HCT116 (cell line): ENCODE measurements around the gene HTR7. TPM values are rescaled to one million over a fixed set of nuclear protein-coding genes. Genes with fewer than 3 reads are reported as not detected.

Experiments
- ATAC-seq: fragments of 200-7000 bp; cut with Tn5 transposase; 2 replicates; pipeline ENCODE4 v1.9.1; 2020; ENCODE audit warnings: mild to moderate bottlenecking, moderate library complexity
- BruUV-seq: library from RNA; stranded (reverse); fragments of 400-500 nt; replicated peaks from 2 replicates; lab custom pipeline; 2021; lab: Mats Ljungman, UMichigan
- CTCF ChIA-PET: fragments of 300-600 bp; sonication (Branson Sonifier 250); formaldehyde crosslinking; loops from one replicate; lab custom pipeline; 2021; ENCODE audit warnings: antibody characterized with exemption; lab: Charles Lee
- POLR2A ChIA-PET: fragments of 300-600, 350-600 bp; sonication (Branson Sonifier 250); formaldehyde crosslinking; loops from one replicate; lab custom pipeline; 2021; ENCODE audit warnings: antibody characterized with exemption; lab: Charles Lee
- RAD21 ChIA-PET, 2 experiments: fragments of 300-600 bp; sonication (Branson Sonifier 250); formaldehyde crosslinking; loops; one replicate each; lab custom pipeline; 2023; ENCODE audit warnings: low total read pairs in 2 of 2; ENCODE audit not compliant: uncharacterized antibody in 2 of 2, unreplicated experiment in 2 of 2, low non-redundant PET in 1 of 2; lab: Charles Lee
- DNase-seq: peaks from one replicate; pipeline ENCODE4 v3.0.0-alpha.2; 2010; ENCODE audit warnings: low read depth, low spot score
- H2AFZ ChIP-seq: fragments of 200-600 bp; shearing (Covaris generic), sonication (generic); 2 replicates; pipeline ENCODE4 v1.6.1; 2017; ENCODE audit warnings: low read depth, mixed run types, mixed read lengths, antibody characterized with exemption, low read length; ENCODE audit not compliant: poor library complexity, severe bottlenecking
- H3K27ac ChIP-seq: 2 replicates; pipeline ENCODE4 v1.5.1; 2012; ENCODE audit warnings: low read depth, low read length
- H3K27me3 ChIP-seq: fragments of 200-600 bp; sonication (generic); 2 replicates; pipeline ENCODE4 v1.6.1; 2016; ENCODE audit warnings: mixed run types, low read length, mixed read lengths; ENCODE audit not compliant: insufficient read depth
- H3K36me3 ChIP-seq, 2 experiments: fragments of 200-500 bp in 1 of 2; fragments of 200-600 bp in 1 of 2; sonication (Bioruptor generic) in 1 of 2; sonication (generic) in 1 of 2; 2 replicates each; pipeline versions ENCODE4 v1.5.1 to v1.6.1; 2014 to 2016; ENCODE audit warnings: low read length in 2 of 2, inconsistent platforms in 1 of 2, mixed read lengths in 1 of 2, mixed run types in 1 of 2; ENCODE audit not compliant: insufficient read depth in 2 of 2, control insufficient read depth in 1 of 2
- H3K4me1 ChIP-seq, 2 experiments: fragments of 200-600 bp in 1 of 2; sonication (generic) in 1 of 2; 2 replicates each; pipeline versions ENCODE4 v1.5.1 to v1.6.1; 2012 to 2017; ENCODE audit warnings: low read length in 2 of 2, inconsistent platforms in 1 of 2, mild to moderate bottlenecking in 1 of 2, mixed read lengths in 1 of 2, mixed run types in 1 of 2, moderate library complexity in 1 of 2; ENCODE audit not compliant: insufficient read depth in 2 of 2, control insufficient read depth in 1 of 2
- H3K4me2 ChIP-seq: fragments of 200-600 bp; sonication (generic); 2 replicates; pipeline ENCODE4 v1.6.1; 2017; ENCODE audit warnings: mixed run types, low read length, mixed read lengths
- H3K4me3 ChIP-seq, 2 experiments: fragments of 200-600 bp in 1 of 2; sonication (generic) in 1 of 2; replicated peaks in 1 of 2; 2 replicates each; pipeline ENCODE4 v1.5.1; 2011 to 2016; ENCODE audit warnings: low read length in 2 of 2, control low read depth in 1 of 2, low read depth in 1 of 2, mild to moderate bottlenecking in 1 of 2, mixed read lengths in 1 of 2, mixed run types in 1 of 2
- H3K79me2 ChIP-seq: fragments of 200-600 bp; sonication (generic); 2 replicates; pipeline ENCODE4 v1.6.1; 2017; ENCODE audit warnings: mild to moderate bottlenecking, mixed run types, low read length, moderate library complexity, mixed read lengths; ENCODE audit not compliant: insufficient read depth
- H3K9ac ChIP-seq: fragments of 200-600 bp; sonication (generic); 2 replicates; pipeline ENCODE4 v1.6.1; 2016; ENCODE audit warnings: low read length, mixed read lengths
- H3K9me2 ChIP-seq: fragments of 200-600 bp; sonication (generic), shearing (Covaris generic); 2 replicates; pipeline ENCODE4 v1.6.1; 2017; ENCODE audit warnings: mixed run types, mild to moderate bottlenecking, moderate library complexity; ENCODE audit not compliant: insufficient read depth
- H3K9me3 ChIP-seq, 2 experiments: fragments of 200-500 bp in 1 of 2; fragments of 200-600 bp in 1 of 2; sonication (Bioruptor generic) in 1 of 2; sonication (generic) in 1 of 2; 2 replicates each; pipeline ENCODE4 v1.6.1; 2014 to 2017; ENCODE audit warnings: low read length in 2 of 2, mixed read lengths in 2 of 2, inconsistent platforms in 1 of 2, low read depth in 1 of 2, mild to moderate bottlenecking in 1 of 2, mixed run types in 1 of 2, moderate library complexity in 1 of 2; ENCODE audit not compliant: control insufficient read depth in 1 of 2, insufficient read depth in 1 of 2
- H4K20me1 ChIP-seq: fragments of 200-600 bp; sonication (generic), shearing (Covaris generic); 2 replicates; pipeline ENCODE4 v1.6.1; 2017; ENCODE audit warnings: mixed run types, mild to moderate bottlenecking, moderate library complexity; ENCODE audit not compliant: insufficient read depth
- EGR1 ChIP-seq: IDR thresholded peaks from 2 replicates; pipeline ENCODE4 v1.6.1; 2012; ENCODE audit warnings: low read depth
- ELF1 ChIP-seq: IDR thresholded peaks from 2 replicates; pipeline ENCODE4 v1.6.1; 2012; ENCODE audit warnings: low read depth, borderline replicate concordance
- EZH2 ChIP-seq: fragments of 200-600 bp; sonication (generic); IDR thresholded peaks from 2 replicates; pipeline ENCODE4 v1.6.1; 2017; ENCODE audit warnings: antibody characterized with exemption, mixed run types
- JUND ChIP-seq: IDR thresholded peaks from 2 replicates; pipeline ENCODE4 v1.6.1; 2012
- SIN3A ChIP-seq: IDR thresholded peaks from 2 replicates; pipeline ENCODE4 v1.6.1; 2012; ENCODE audit warnings: low read depth
- YY1 ChIP-seq: IDR thresholded peaks from 2 replicates; pipeline ENCODE4 v1.6.1; 2011; ENCODE audit warnings: low read length, low read depth, moderate library complexity, mild to moderate bottlenecking; ENCODE audit not compliant: insufficient replicate concordance; ENCODE audit errors: extremely low read depth
- ZFX ChIP-seq: fragments of 450-650 bp; IDR thresholded peaks from 2 replicates; pipeline ENCODE4 v1.6.1; 2017
- intact Hi-C: fragments of 100-400 bp; cut with micrococcal nuclease; formaldehyde crosslinking; loops from 2 replicates; pipeline ENCODE4 v1.10.0; 2022
- total RNA-seq: library from RNA; stranded (reverse); gene quantifications from one replicate; pipeline ENCODE4 v1.2.1, GENCODE V29; 2021; ENCODE audit not compliant: unreplicated experiment
- TF ChIP-seq, protein P1 (sequence below): IDR thresholded peaks from 2 replicates; pipeline ENCODE4 v1.6.1; 2012
- TF ChIP-seq, protein P2 (sequence below), 3 experiments: fragments of 200-600 bp in 1 of 3; sonication (generic) in 1 of 3; IDR thresholded peaks in 2 of 3; conservative IDR thresholded peaks in 1 of 3; 2 replicates each; pipeline ENCODE4 v1.5.1; 2012 to 2017; ENCODE audit warnings: low read depth in 2 of 3, low read length in 2 of 3, antibody characterized with exemption in 1 of 3, borderline replicate concordance in 1 of 3, control low read depth in 1 of 3, mild to moderate bottlenecking in 1 of 3, mixed read lengths in 1 of 3, mixed run types in 1 of 3, moderate library complexity in 1 of 3; ENCODE audit not compliant: insufficient read depth in 1 of 3
- TF ChIP-seq, protein P3 (sequence below): IDR thresholded peaks from 2 replicates; pipeline ENCODE4 v1.6.1; 2012
- TF ChIP-seq, protein P4 (sequence below): IDR thresholded peaks from 2 replicates; pipeline ENCODE4 v1.6.1; 2012; ENCODE audit warnings: low read depth

Gene HTR7
- total RNA-seq, 1 experiment from 2014 or later, result 32.2 TPM

- CTCF ChIA-PET, result no interaction called here
- Histone ChIP-seq H3K9me3 (no peaks in the 10 kb centered on the region), H3K4me2 (no peak overlapping the region), H3K9ac (no peak overlapping the region), H4K20me1 (no peaks in the 10 kb centered on the region), H3K36me3 (no peaks in the 10 kb centered on the region), H3K4me1 (no peaks in the 10 kb centered on the region), H3K4me3 (no peak overlapping the region), H3K27me3 (no peaks in the 10 kb centered on the region), H3K79me2 (no peaks in the 10 kb centered on the region), H3K9me2 (no peaks in the 10 kb centered on the region), H2AFZ (no peak overlapping the region), H3K27ac (no peak overlapping the region)
- RAD21 ChIA-PET, result no interaction called here
- ATAC-seq (no peak), DNase-seq (no peak)
- POLR2A ChIA-PET, result no interaction called here
- intact Hi-C loops, result no loop called here
- BruUV-seq, result no TSS peak
- TF ChIP-seq, protein P1, sequence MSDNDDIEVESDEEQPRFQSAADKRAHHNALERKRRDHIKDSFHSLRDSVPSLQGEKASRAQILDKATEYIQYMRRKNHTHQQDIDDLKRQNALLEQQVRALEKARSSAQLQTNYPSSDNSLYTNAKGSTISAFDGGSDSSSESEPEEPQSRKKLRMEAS, result no peak
- TF ChIP-seq JUND, result no peak
- TF ChIP-seq, protein P2, sequence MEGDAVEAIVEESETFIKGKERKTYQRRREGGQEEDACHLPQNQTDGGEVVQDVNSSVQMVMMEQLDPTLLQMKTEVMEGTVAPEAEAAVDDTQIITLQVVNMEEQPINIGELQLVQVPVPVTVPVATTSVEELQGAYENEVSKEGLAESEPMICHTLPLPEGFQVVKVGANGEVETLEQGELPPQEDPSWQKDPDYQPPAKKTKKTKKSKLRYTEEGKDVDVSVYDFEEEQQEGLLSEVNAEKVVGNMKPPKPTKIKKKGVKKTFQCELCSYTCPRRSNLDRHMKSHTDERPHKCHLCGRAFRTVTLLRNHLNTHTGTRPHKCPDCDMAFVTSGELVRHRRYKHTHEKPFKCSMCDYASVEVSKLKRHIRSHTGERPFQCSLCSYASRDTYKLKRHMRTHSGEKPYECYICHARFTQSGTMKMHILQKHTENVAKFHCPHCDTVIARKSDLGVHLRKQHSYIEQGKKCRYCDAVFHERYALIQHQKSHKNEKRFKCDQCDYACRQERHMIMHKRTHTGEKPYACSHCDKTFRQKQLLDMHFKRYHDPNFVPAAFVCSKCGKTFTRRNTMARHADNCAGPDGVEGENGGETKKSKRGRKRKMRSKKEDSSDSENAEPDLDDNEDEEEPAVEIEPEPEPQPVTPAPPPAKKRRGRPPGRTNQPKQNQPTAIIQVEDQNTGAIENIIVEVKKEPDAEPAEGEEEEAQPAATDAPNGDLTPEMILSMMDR (IDR thresholded peaks at IDR 0.05 in 2 of 3, conservative IDR thresholded peaks at IDR 0.05 in 1 of 3; ENCODE audit: borderline replicate concordance in 1 of 3, insufficient read depth in 1 of 3, low read depth in 2 of 3, low read length in 2 of 3), result no peak
- no peak for TF ChIP-seq SIN3A
- no peak for TF ChIP-seq ELF1
- no peak for TF ChIP-seq ZFX
- TF ChIP-seq YY1, result no peak
- TF ChIP-seq, protein P3, sequence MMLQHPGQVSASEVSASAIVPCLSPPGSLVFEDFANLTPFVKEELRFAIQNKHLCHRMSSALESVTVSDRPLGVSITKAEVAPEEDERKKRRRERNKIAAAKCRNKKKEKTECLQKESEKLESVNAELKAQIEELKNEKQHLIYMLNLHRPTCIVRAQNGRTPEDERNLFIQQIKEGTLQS, result no peak
- TF ChIP-seq, protein P4, sequence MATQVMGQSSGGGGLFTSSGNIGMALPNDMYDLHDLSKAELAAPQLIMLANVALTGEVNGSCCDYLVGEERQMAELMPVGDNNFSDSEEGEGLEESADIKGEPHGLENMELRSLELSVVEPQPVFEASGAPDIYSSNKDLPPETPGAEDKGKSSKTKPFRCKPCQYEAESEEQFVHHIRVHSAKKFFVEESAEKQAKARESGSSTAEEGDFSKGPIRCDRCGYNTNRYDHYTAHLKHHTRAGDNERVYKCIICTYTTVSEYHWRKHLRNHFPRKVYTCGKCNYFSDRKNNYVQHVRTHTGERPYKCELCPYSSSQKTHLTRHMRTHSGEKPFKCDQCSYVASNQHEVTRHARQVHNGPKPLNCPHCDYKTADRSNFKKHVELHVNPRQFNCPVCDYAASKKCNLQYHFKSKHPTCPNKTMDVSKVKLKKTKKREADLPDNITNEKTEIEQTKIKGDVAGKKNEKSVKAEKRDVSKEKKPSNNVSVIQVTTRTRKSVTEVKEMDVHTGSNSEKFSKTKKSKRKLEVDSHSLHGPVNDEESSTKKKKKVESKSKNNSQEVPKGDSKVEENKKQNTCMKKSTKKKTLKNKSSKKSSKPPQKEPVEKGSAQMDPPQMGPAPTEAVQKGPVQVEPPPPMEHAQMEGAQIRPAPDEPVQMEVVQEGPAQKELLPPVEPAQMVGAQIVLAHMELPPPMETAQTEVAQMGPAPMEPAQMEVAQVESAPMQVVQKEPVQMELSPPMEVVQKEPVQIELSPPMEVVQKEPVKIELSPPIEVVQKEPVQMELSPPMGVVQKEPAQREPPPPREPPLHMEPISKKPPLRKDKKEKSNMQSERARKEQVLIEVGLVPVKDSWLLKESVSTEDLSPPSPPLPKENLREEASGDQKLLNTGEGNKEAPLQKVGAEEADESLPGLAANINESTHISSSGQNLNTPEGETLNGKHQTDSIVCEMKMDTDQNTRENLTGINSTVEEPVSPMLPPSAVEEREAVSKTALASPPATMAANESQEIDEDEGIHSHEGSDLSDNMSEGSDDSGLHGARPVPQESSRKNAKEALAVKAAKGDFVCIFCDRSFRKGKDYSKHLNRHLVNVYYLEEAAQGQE, result no peak
- no peak for TF ChIP-seq EGR1
- TF ChIP-seq EZH2, result no peak
These were observed 148.1 kb downstream of the HTR7 start for GRCh38 chr10:90709727-90710126.
